ENCODE data around the gene MFRP.

The MFRP gene

GRCh38 chr11:119377112-119377901 lies 30.8 kb upstream of the MFRP start:
- CTCF ChIA-PET = interaction anchor here (0.9 to 13.7 kb wide), 11 partner anchors 10 to 98 kb away, joined by 3 to 160 read pairs (median 4); partner anchors contain the start of gene RNF26
- Histone ChIP-seq H3K4me3 (ENCODE audit: low read depth, low read length) (no peak overlapping the region), H3K36me3 (ENCODE audit: control insufficient read depth in 2 of 2, insufficient read depth in 1 of 2, low read length in 2 of 2) (no peaks in the 10 kb centered on the region), H3K27ac (ENCODE audit: extremely low read depth, low read depth, low read length) (no peak overlapping the region), H3K4me1 (ENCODE audit: control insufficient read depth, insufficient read depth, low read length) (no peaks in the 10 kb centered on the region; the same call in 1 of the 2 replicates), H3K9me3 (ENCODE audit: control insufficient read depth, insufficient read depth, low read depth, low read length) (no peaks in the 10 kb centered on the region)
- TF ChIP-seq ZNF18 (tag by site-specific recombination; IDR thresholded peaks at IDR 0.05) (no peak), ZNF600 (tag by site-specific recombination; IDR thresholded peaks at IDR 0.05) (0 out of 2 replicates have a peak, but pooled peaks have one; percentile 36), ZNF843 (tag by site-specific recombination; IDR thresholded peaks at IDR 0.05) (no peak), ZNF404 (tag by site-specific recombination; IDR thresholded peaks at IDR 0.05) (no peak), ZNF138 (tag by site-specific recombination; IDR thresholded peaks at IDR 0.05; ENCODE audit: borderline replicate concordance) (no peak), ZNF629 (tag by site-specific recombination; IDR thresholded peaks at IDR 0.05) (no peak)
- POLR2A ChIA-PET = interaction anchor here (1.4 to 2.1 kb wide), 2 partner anchors 39 to 60 kb away, joined by 5 to 7 read pairs; partner anchors contain the start of gene MCAM

GRCh38 chr11:119376197-119376847 lies 29.8 kb upstream of the MFRP start:
- ChIA-PET POLR2A (interaction anchor here (1.4 to 2.5 kb wide), 3 partner anchors 15 to 59 kb away, joined by 5 to 8 read pairs (median 7); partner anchors contain the start of gene MCAM), CTCF (interaction anchor here (0.5 to 13.7 kb wide), 14 partner anchors 9 to 1137 kb away, joined by 3 to 160 read pairs (median 4); partner anchors contain the start of gene RNF26)
- H3K36me3 ChIP-seq (ENCODE audit: control insufficient read depth in 2 of 2, insufficient read depth in 1 of 2, low read length in 2 of 2) = no peaks in the 10 kb centered on the region
- no peak overlapping the region for H3K27ac ChIP-seq (ENCODE audit: extremely low read depth, low read depth, low read length)
- no peaks in the 10 kb centered on the region; the same call in 1 of the 2 replicates for H3K4me1 ChIP-seq (ENCODE audit: control insufficient read depth, insufficient read depth, low read length)
- no peak overlapping the region for H3K4me3 ChIP-seq (ENCODE audit: low read depth, low read length)
- TF ChIP-seq GLIS2 (tag by site-specific recombination; IDR thresholded peaks at IDR 0.05) = 0 out of 2 replicates have a peak, but pooled peaks have one; percentile 20
- no peak for TF ChIP-seq KLF9 (tag by site-specific recombination; IDR thresholded peaks at IDR 0.05; ENCODE audit: low read depth)
- TF ChIP-seq PATZ1 (tag by site-specific recombination; IDR thresholded peaks at IDR 0.05) = peak; percentile 47
- TF ChIP-seq AEBP2 (tag by site-specific recombination; IDR thresholded peaks at IDR 0.05; ENCODE audit: borderline replicate concordance) = no peak
- TF ChIP-seq GLIS1 (tag by site-specific recombination; IDR thresholded peaks at IDR 0.05) = peak; percentile 89
- TF ChIP-seq ZNF639 (tag by site-specific recombination; IDR thresholded peaks at IDR 0.05) = no peak
- peak; percentile 68 for TF ChIP-seq ZIC2 (tag by site-specific recombination; IDR thresholded peaks at IDR 0.05)
- TF ChIP-seq ZNF341 (tag by site-specific recombination; IDR thresholded peaks at IDR 0.05; ENCODE audit: low read depth) = 0 out of 2 replicates have a peak, but pooled peaks have one; percentile 22
- H3K9me3 ChIP-seq (ENCODE audit: control insufficient read depth, insufficient read depth, low read depth, low read length) = no peaks in the 10 kb centered on the region

Measured in HEK293 (cell line).